Ovary (tissue), 3 donors: ENCODE measurements around the gene NOM1.

Experiments
- POLR2A ChIP-seq: fragments of 450-650 bp; IDR thresholded peaks from one replicate; pipeline ENCODE4 v1.6.1; 2017; ENCODE audit warnings: antibody characterized with exemption, mild to moderate bottlenecking, moderate library complexity
- TF ChIP-seq, protein P1 (sequence below), 3 donors: fragments of 450-650 bp in 2 of 3; fragments of 200-600 bp in 1 of 3; IDR thresholded peaks; one replicate each; pipeline versions ENCODE4 v1.5.1 to v1.8.0; 2016 to 2022; ENCODE audit warnings: antibody characterized with exemption in 3 of 3, mild to moderate bottlenecking in 1 of 3
- donor health status: DM: no; HTN: no; CAD: no.

DNA sequence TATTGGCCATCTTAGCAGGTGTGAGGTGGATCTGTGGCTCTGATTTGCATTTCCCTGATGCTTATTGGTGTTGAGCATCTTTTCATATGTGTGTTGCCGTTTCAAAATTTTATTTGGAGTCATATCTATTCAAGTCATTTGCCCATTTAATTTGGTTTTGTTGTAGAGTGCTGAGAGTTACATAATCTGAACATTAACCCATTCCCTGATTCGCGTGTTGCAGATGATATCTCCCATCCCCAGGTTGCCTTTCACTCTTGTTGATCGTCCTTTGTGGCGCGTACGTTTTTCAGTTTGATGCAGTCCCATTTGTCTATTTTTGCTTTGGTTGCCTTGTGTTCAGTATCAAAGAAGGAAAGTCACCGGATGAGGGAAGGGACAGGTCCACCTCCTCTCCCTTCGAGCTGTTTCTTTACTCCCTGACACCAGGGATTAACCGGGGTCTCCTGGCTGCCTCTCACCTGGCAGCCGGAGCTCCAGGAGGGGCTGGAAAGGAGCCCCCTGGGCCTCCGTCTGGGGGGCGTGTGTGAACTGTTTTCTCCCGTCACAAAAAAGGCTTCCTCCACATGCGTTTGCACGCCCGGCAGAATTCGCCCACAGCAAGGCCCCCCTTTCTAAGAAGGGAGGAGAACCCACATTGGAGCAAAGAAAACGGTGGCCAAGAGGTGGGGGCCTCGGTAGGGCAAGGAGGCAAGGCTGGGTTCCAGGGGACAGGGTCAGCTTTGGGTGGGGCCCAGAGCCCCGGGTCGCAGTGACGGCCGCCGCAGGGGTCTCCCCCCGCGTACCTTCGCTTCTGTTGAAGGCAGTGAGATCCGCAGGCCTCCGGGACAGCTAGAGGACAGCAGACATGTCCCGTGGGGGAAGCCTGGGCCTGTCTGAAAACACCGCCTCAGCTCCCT lies 52.7 kb downstream of the NOM1 start:
- TF ChIP-seq POLR2A, result no peak
- TF ChIP-seq, protein P1, sequence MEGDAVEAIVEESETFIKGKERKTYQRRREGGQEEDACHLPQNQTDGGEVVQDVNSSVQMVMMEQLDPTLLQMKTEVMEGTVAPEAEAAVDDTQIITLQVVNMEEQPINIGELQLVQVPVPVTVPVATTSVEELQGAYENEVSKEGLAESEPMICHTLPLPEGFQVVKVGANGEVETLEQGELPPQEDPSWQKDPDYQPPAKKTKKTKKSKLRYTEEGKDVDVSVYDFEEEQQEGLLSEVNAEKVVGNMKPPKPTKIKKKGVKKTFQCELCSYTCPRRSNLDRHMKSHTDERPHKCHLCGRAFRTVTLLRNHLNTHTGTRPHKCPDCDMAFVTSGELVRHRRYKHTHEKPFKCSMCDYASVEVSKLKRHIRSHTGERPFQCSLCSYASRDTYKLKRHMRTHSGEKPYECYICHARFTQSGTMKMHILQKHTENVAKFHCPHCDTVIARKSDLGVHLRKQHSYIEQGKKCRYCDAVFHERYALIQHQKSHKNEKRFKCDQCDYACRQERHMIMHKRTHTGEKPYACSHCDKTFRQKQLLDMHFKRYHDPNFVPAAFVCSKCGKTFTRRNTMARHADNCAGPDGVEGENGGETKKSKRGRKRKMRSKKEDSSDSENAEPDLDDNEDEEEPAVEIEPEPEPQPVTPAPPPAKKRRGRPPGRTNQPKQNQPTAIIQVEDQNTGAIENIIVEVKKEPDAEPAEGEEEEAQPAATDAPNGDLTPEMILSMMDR (IDR thresholded peaks at IDR 0.05), result no peak
